GM19397 (cell line): ENCODE data around the gene COG7.
"Not testable (repeated sequence)": the region's sequence is repeated elsewhere in the genome, so short reads cannot be mapped to it uniquely, and the experiment has no call there.

Experiments used
- ATAC-seq: cut with Tn5 transposase; IDR thresholded peaks from one replicate; pipeline ENCODE4 v1.9.1; 2021; ENCODE audit warnings: mild to moderate bottlenecking, moderate library complexity; ENCODE audit not compliant: unreplicated experiment

COG7 gene

GRCh38 chr16:23476289-23476688, 23.3 kb upstream of the COG7 start:
- no peak for ATAC-seq

DNA sequence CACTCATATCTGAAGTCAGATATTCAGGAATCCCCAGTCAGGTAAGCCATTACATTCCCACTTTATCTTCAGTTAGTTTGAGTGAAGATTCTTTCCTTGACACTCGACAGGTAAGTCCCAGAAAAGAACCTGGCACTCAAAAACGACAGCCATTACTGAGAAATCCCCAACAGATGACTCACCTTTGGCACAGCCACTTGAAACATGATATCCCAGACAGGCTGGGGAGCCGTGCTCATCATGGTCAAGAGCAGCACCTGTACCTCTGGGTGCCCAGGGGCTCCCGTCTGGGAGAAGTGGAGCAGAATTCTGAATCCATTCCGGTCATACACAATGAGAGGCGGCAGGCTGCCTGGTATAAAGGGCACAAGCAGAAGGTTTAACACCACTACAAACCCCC, 16.8 kb upstream of the COG7 start:
- no peak for ATAC-seq

DNA sequence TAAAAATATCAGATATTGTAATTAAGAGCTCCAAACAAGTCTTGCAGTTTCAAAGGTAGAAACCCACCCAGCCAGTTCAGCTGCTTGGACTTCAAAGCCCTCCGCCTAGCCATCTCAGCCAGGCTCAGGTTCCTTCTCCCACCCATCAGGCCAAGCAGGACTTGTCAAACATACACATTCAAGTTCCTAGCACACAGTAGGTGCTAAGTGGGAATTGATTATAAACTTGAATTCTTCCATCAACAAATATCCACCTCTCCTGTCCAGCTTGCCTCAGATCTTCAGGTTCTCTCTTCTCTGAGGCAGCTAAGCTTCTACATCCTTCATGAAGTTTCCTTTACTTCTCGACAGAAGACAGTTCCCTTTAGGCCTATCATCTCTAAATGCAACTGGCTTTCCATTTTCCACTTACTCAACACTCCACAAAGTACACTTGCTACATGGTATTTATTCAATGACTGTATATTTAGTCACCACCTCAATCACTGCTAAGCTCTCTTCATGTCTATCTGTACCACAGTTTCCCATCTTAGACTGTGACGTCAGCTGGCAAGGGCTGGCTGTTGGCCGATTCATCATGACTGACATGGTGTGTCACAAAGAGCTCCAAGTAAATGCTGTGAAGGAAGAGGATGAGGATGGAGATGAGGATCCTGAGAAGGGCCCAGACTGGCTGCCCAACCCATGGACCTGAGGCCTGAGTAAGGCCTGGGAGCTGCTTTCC, 13.3 kb upstream of the COG7 start:
- ATAC-seq = no peak

- no peak for ATAC-seq
Observed at GRCh38 chr16:23465179-23465578, 12.2 kb upstream of the COG7 start.

GRCh38 chr16:23464196-23464595, 11.2 kb upstream of the COG7 start:
- no peak for ATAC-seq

DNA sequence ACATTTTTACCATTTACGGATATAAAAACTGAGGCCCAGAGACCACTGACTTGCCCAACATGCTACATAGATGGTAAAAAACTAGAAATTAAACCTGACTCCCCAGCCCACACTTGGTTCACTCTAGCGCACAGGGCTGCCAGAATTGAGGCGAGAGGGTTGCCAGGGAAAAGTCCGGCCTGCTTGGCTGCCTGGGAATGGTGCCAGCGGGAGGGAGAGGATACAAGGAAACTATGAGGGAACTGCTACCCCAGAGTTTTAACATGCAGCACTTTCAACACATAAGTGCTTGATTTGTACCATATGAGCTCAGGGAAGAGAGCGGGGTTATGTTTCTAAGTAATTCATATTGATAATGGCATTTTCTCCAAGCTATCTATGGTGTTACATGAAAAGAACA, 10.0 kb upstream of the COG7 start:
- ATAC-seq = not testable (repeated sequence)

DNA sequence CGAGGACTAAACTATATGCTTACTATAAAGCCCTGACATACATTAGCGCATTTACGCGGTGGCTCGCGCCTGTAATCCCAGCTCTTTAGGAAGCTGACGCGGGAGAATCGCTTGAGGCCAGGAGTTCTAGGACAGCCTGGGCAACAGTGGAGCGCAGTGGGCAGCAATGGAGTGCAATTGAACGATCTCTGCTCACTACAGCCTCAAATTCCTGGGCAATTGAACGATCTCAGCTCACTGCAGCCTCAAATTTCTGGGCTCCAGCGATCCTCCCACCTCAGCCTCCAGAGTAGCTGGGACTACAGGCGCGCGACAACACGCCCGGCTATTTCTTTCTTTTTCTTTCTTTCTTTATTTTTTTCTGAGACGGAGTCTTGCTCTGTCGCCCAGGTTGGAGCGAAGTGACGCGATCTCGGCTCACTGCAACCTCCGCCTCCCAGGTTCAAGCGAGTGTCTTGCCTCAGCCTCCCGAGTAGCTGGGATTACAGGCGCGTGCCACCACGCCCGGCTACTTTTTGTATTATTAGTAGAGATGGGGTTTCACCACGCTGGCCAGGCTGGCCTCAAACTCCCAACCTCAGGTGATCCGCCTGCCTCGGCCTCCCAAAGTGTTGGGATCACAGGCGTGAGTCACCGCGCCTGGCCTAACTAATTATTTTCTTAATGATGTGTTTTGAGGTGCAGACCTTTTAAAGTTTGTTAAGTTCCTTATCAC, 506 bp upstream of the COG7 start:
- ATAC-seq = no peak

DNA sequence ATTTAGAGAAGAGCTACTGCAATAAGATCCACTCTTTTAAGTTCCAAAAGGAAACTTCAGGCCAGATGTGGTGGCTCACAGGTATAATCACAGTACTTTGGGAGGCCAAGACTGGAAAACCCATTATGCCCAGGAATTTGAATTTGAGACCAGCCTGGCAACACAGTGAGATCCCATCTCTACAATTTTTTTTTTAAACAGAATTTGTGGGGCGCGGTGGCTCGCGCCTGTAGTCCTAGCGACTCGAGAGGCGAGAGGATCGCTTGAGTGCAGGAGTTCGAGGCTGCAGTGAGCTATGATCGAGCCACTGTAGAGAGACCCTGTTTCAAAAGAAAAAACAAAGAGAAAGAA, 793 bp downstream of the COG7 start:
- no peak for ATAC-seq

GRCh38 chr16:23448392-23448791, 4.6 kb downstream of the COG7 start:
- no peak for ATAC-seq

- not testable (repeated sequence) for ATAC-seq
Observed at GRCh38 chr16:23437542-23437941, 15.4 kb downstream of the COG7 start.

GRCh38 chr16:23436951-23437350, 16.0 kb downstream of the COG7 start:
- ATAC-seq = no peak

DNA sequence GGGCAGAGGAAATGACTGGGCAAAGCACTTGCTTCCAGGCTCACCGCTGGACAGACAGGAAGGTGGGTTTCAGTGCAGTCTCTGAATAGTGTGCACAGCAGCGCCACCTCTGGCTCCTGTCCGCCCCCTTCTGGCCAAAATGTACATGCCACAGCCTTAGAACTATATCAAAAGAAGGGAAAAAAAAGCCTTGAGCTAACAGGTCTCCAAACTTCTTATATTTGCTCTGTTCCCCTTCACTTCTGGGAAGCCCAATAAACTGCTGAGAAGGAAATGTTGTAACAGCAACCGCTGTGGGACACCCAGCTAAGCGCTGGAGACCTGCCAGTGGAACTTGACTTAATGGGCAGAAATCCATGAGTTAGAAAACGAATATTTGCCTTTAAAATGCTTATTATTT, 17.5 kb downstream of the COG7 start:
- no peak for ATAC-seq

GRCh38 chr16:23434380-23434779, 18.6 kb downstream of the COG7 start:
- no peak for ATAC-seq

- ATAC-seq = no peak
Observed at GRCh38 chr16:23433261-23433920, 19.6 kb downstream of the COG7 start.

DNA sequence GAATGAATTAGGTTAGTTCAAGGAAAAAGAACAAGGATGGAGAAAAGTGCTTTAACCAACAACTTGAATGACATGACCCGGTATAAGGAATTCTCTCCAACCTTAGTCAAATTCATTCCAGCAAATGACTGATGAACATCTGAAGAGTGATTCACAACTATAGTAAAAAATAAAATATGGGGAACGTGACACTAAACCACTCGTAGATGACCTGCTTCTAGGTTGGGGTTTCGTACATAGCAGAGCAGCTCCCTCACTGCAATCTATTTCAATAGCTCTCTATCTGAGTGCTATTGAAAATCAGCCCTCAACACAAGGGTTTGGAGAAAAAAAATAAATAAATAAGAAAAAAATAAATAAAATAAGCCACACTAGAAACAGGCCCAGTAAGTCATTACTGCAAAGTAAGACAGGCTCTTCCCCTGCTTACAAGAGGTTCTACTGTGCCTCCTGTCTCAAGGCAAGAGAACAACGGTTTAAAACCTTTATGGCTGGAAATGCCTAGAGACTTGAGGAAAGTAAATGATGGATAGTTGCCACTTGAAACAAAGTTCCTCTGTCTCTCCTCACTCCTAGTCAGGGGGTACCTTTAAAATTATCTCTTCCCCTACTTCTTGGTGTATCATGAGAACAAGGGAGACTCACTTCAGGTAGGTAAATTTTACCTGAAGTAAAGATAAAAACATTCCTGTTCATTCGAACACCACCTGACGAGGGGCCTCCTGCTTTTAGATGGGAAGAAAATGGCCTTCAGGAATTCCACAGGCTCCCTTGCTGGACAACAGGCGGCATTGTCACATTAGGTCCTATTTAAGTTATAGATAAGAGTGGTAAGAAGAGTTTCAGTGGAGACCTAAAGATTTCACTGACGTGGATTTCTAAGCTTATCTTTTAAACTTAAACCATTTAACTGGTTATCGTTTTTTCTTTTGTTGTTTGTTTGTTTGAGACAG, 20.5 kb downstream of the COG7 start:
- ATAC-seq = no peak

DNA sequence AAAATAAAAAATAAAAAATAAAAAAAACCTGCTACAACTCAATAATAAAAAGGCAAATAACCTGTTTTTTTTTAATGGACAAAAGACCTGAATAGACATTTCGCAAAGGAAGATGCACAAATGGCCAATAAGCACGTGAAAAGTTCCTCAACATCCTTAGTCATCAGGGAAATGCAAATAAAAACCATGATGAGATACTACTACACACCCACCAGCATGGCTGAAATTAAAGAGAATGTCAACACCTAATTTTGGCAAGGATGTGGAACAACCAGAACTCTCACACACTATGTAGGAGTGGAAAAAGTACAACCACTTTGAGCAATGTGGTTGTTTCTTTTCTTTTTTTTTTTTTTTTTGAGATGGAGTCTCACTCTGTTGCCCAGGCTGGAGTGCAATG, 24.6 kb downstream of the COG7 start:
- no peak for ATAC-seq

DNA sequence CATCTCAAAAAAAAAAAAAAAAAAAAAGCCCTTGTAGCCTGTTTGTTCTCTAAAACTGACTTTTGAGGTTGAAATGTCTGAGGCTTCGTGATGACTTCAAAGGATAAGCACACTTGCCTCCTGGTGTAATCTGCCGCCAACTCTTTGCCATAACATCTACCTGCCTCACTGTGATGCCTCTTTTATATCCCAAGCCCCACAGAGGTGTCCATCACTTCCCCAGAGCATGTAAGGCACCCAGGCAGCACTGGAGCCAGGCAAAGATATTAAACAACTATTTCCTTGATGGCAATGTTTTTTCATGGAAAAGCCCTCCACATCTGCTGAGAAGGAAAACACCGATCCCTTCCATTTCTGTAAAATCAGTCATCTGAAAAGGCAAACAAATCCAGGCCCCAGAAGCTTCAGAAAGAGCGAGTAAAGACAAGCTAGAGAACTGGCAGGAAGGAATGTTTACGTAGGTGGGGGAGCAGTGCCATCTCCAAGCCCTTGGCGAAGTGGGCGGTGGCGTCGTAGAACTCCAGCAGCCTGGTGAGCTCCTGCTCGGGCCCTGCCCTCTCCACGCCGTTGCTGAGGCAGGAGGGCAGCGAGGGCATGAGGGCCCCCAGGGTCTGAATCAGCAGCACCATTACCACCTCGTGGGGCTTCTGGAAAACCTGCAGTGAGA, 28.6 kb downstream of the COG7 start:
- no peak for ATAC-seq

- no peak for ATAC-seq
Observed at GRCh38 chr16:23423496-23424049, 29.4 kb downstream of the COG7 start.

DNA sequence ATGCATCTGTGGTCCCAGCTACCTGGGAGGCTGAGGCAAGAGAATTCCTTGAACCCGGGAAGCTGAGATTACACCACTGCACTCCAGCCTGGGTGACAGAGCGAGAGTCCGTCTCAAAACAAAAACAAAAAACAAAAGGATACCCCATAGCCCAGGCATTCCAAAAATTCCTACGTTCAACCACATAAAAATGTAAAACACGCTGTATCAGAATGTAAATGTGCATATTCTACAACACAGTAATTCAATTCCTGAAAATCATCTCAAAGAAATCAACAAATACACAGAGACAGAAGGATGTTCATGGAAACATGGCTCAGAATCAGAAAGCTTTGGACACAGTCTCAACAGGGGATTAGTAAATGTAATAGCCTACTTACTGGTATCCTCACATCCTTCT, 33.0 kb downstream of the COG7 start:
- no peak for ATAC-seq

GRCh38 chr16:23416816-23417215, 36.2 kb downstream of the COG7 start:
- no peak for ATAC-seq
